Central memory CD8-positive, alpha-beta T cell (primary cell): ENCODE results near the gene ENO4.

Source experiments
- ATAC-seq: fragments of 150-1000 bp; cut with Tn5 transposase; replicated peaks from 2 replicates; pipeline ENCODE4 v1.10.0; 2022; ENCODE audit warnings: mild to moderate bottlenecking, moderate FRiP score, moderate number of reproducible peaks; ENCODE audit not compliant: poor library complexity, severe bottlenecking; ENCODE audit errors: extremely low read depth
- DNase-seq, 2 donors: peaks; one replicate each; pipeline ENCODE4 v3.0.0; 2021; ENCODE audit warnings: low spot score in 2 of 2
- H3K27ac Mint-ChIP-seq: one replicate; pipeline ENCODE4 v1.8.0; 2022; ENCODE audit warnings: low read depth, mild to moderate bottlenecking, moderate library complexity, mixed read lengths
- H3K27me3 Mint-ChIP-seq: one replicate; pipeline ENCODE4 v1.8.0; 2022; ENCODE audit warnings: mixed read lengths
- H3K36me3 Mint-ChIP-seq: one replicate; pipeline ENCODE4 v1.8.0; 2022; ENCODE audit warnings: mild to moderate bottlenecking, moderate library complexity, mixed read lengths; ENCODE audit not compliant: insufficient read depth
- H3K4me1 Mint-ChIP-seq: one replicate; pipeline ENCODE4 v1.8.0; 2022; ENCODE audit warnings: mixed read lengths
- H3K4me3 Mint-ChIP-seq: one replicate; pipeline ENCODE4 v1.8.0; 2022; ENCODE audit warnings: mild to moderate bottlenecking, moderate library complexity, mixed read lengths
- H3K9me3 Mint-ChIP-seq: one replicate; pipeline ENCODE4 v1.8.0; 2022; ENCODE audit warnings: mixed read lengths

Gene ENO4

GRCh38 chr10:116849248-116850057 lies at the start of gene ENO4:
Gene ENO4, plus strand, starts transcription at chr10:116849499. Its CDS starts 68 bp downstream, at chr10:116849567.
- H3K9me3 Mint-ChIP-seq = no peaks in the 10 kb centered on the region
- H3K4me1 Mint-ChIP-seq = peaks cover 6% of the 10 kb centered on the region
- H3K27ac Mint-ChIP-seq = peak within 1 kb of the TSS; percentile 5
- H3K36me3 Mint-ChIP-seq = no peaks in the 10 kb centered on the region
- peaks cover 56% of the 10 kb centered on the region for H3K27me3 Mint-ChIP-seq
- DNase-seq = no peak
- ATAC-seq = no peak
- peak within 1 kb of the TSS; percentile 43 for H3K4me3 Mint-ChIP-seq

- H3K4me1 Mint-ChIP-seq = peaks cover 22% of the 10 kb centered on the region
- H3K27ac Mint-ChIP-seq = no peak overlapping the region
- peaks cover 2% of the 10 kb centered on the region for H3K36me3 Mint-ChIP-seq
- peaks cover 40% of the 10 kb centered on the region for H3K27me3 Mint-ChIP-seq
- H3K9me3 Mint-ChIP-seq = no peaks in the 10 kb centered on the region
- ATAC-seq = no peak
- H3K4me3 Mint-ChIP-seq = no peak overlapping the region
- no peak for DNase-seq
Observed at GRCh38 chr10:116800286-116800929, 48.9 kb upstream of the ENO4 start.

GRCh38 chr10:116801658-116802057 lies 47.6 kb upstream of the ENO4 start:
- Mint-ChIP-seq H3K9me3 (no peaks in the 10 kb centered on the region), H3K27me3 (peaks cover 35% of the 10 kb centered on the region), H3K4me3 (no peak overlapping the region), H3K36me3 (peaks cover 2% of the 10 kb centered on the region), H3K4me1 (peaks cover 18% of the 10 kb centered on the region), H3K27ac (no peak overlapping the region)
- no peak for DNase-seq
- no peak for ATAC-seq

GRCh38 chr10:116802474-116802873 lies 46.8 kb upstream of the ENO4 start:
- H3K27me3 Mint-ChIP-seq = peaks cover 27% of the 10 kb centered on the region

GRCh38 chr10:116802876-116803275 lies 46.4 kb upstream of the ENO4 start:
- H3K27ac Mint-ChIP-seq = no peak overlapping the region
- H3K27me3 Mint-ChIP-seq = peaks cover 22% of the 10 kb centered on the region
- H3K9me3 Mint-ChIP-seq = no peaks in the 10 kb centered on the region
- no peak overlapping the region for H3K4me3 Mint-ChIP-seq
- ATAC-seq (no peak), DNase-seq (no peak)
- peaks cover 14% of the 10 kb centered on the region for H3K4me1 Mint-ChIP-seq
- peaks cover 2% of the 10 kb centered on the region for H3K36me3 Mint-ChIP-seq

More at GRCh38 chr10:116802474-116802873, 46.8 kb upstream of the ENO4 start:
- H3K4me3 Mint-ChIP-seq = no peak overlapping the region
- peaks cover 2% of the 10 kb centered on the region for H3K36me3 Mint-ChIP-seq
- no peaks in the 10 kb centered on the region for H3K9me3 Mint-ChIP-seq
- ATAC-seq (no peak), DNase-seq (no peak)
- peaks cover 14% of the 10 kb centered on the region for H3K4me1 Mint-ChIP-seq
- H3K27ac Mint-ChIP-seq = no peak overlapping the region

- Mint-ChIP-seq H3K27me3 (peaks cover 19% of the 10 kb centered on the region), H3K36me3 (peaks cover 2% of the 10 kb centered on the region), H3K9me3 (no peaks in the 10 kb centered on the region), H3K4me1 (peaks cover 14% of the 10 kb centered on the region), H3K27ac (no peak overlapping the region), H3K4me3 (no peak overlapping the region)
- ATAC-seq (no peak), DNase-seq (no peak)
Observed at GRCh38 chr10:116803451-116804249, 45.6 kb upstream of the ENO4 start.

- no peak for ATAC-seq
- DNase-seq = no peak
- Mint-ChIP-seq H3K9me3 (no peaks in the 10 kb centered on the region), H3K4me1 (no peaks in the 10 kb centered on the region), H3K27me3 (peaks cover 18% of the 10 kb centered on the region), H3K36me3 (no peaks in the 10 kb centered on the region), H3K4me3 (no peak overlapping the region), H3K27ac (no peak overlapping the region)
Observed at GRCh38 chr10:116808706-116809105, 40.6 kb upstream of the ENO4 start.

GRCh38 chr10:116809483-116810119 lies 39.7 kb upstream of the ENO4 start:
- no peaks in the 10 kb centered on the region for H3K36me3 Mint-ChIP-seq
- ATAC-seq = no peak
- H3K27me3 Mint-ChIP-seq = peaks cover 13% of the 10 kb centered on the region
- no peaks in the 10 kb centered on the region for H3K9me3 Mint-ChIP-seq
- H3K27ac Mint-ChIP-seq = no peak overlapping the region
- H3K4me3 Mint-ChIP-seq = no peak overlapping the region
- DNase-seq = no peak
- H3K4me1 Mint-ChIP-seq = no peaks in the 10 kb centered on the region

GRCh38 chr10:116810120-116810500 lies 39.2 kb upstream of the ENO4 start:
- H3K4me3 Mint-ChIP-seq = no peak overlapping the region
- H3K9me3 Mint-ChIP-seq = no peaks in the 10 kb centered on the region
- H3K27ac Mint-ChIP-seq = no peak overlapping the region
- H3K36me3 Mint-ChIP-seq = no peaks in the 10 kb centered on the region
- peaks cover 13% of the 10 kb centered on the region for H3K27me3 Mint-ChIP-seq
- H3K4me1 Mint-ChIP-seq = no peaks in the 10 kb centered on the region
- ATAC-seq = no peak
- no peak for DNase-seq

- no peak overlapping the region for H3K27ac Mint-ChIP-seq
- DNase-seq = no peak
- no peaks in the 10 kb centered on the region for H3K36me3 Mint-ChIP-seq
- ATAC-seq = no peak
- H3K27me3 Mint-ChIP-seq = peaks cover 13% of the 10 kb centered on the region
- no peaks in the 10 kb centered on the region for H3K9me3 Mint-ChIP-seq
- no peaks in the 10 kb centered on the region for H3K4me1 Mint-ChIP-seq
- H3K4me3 Mint-ChIP-seq = no peak overlapping the region
Observed at GRCh38 chr10:116810895-116811294, 38.4 kb upstream of the ENO4 start.

GRCh38 chr10:116811691-116812090 lies 37.6 kb upstream of the ENO4 start:
- Mint-ChIP-seq H3K4me3 (no peak overlapping the region), H3K27me3 (peaks cover 13% of the 10 kb centered on the region), H3K36me3 (no peaks in the 10 kb centered on the region), H3K9me3 (no peaks in the 10 kb centered on the region), H3K27ac (no peak overlapping the region), H3K4me1 (no peaks in the 10 kb centered on the region)
- no peak for ATAC-seq
- no peak for DNase-seq

GRCh38 chr10:116815641-116816415 lies 33.5 kb upstream of the ENO4 start:
- H3K9me3 Mint-ChIP-seq = no peaks in the 10 kb centered on the region
- no peaks in the 10 kb centered on the region for H3K36me3 Mint-ChIP-seq
- H3K4me3 Mint-ChIP-seq = no peak overlapping the region
- ATAC-seq (no peak), DNase-seq (no peak)
- peaks cover 8% of the 10 kb centered on the region for H3K27me3 Mint-ChIP-seq
- H3K27ac Mint-ChIP-seq = no peak overlapping the region
- H3K4me1 Mint-ChIP-seq = no peaks in the 10 kb centered on the region
